LNCaP clone FGC (cell line): ENCODE results near the gene FOXL1.

Source experiments
- DNase-seq: peaks from one replicate; pipeline ENCODE4 v3.0.0-alpha.2; 2011; ENCODE audit warnings: low read depth
- H3K4me3 ChIP-seq: 2 replicates; pipeline ENCODE4 v1.5.1; 2011; ENCODE audit warnings: mild to moderate bottlenecking, low read depth, low read length, control low read depth
- TF ChIP-seq, protein P1 (sequence below): IDR thresholded peaks from 2 replicates; pipeline ENCODE4 v1.5.1; 2012; ENCODE audit warnings: mild to moderate bottlenecking; ENCODE audit not compliant: control insufficient read depth, insufficient read depth; ENCODE audit errors: extremely low read depth

Gene FOXL1

GRCh38 chr16:86567701-86568581, 10.4 kb upstream of the FOXL1 start:
- no peak for DNase-seq
- H3K4me3 ChIP-seq, result no peak overlapping the region
- TF ChIP-seq, protein P1, sequence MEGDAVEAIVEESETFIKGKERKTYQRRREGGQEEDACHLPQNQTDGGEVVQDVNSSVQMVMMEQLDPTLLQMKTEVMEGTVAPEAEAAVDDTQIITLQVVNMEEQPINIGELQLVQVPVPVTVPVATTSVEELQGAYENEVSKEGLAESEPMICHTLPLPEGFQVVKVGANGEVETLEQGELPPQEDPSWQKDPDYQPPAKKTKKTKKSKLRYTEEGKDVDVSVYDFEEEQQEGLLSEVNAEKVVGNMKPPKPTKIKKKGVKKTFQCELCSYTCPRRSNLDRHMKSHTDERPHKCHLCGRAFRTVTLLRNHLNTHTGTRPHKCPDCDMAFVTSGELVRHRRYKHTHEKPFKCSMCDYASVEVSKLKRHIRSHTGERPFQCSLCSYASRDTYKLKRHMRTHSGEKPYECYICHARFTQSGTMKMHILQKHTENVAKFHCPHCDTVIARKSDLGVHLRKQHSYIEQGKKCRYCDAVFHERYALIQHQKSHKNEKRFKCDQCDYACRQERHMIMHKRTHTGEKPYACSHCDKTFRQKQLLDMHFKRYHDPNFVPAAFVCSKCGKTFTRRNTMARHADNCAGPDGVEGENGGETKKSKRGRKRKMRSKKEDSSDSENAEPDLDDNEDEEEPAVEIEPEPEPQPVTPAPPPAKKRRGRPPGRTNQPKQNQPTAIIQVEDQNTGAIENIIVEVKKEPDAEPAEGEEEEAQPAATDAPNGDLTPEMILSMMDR, result no peak

GRCh38 chr16:86568677-86569623, 9.4 kb upstream of the FOXL1 start:
- DNase-seq, result no peak
- TF ChIP-seq, protein P1, result no peak
- H3K4me3 ChIP-seq, result no peak overlapping the region

- H3K4me3 ChIP-seq, result no peak overlapping the region
- TF ChIP-seq, protein P1, result no peak
- no peak for DNase-seq
These were observed 8.5 kb upstream of the FOXL1 start for GRCh38 chr16:86569701-86570447.

GRCh38 chr16:86570558-86571529, 7.5 kb upstream of the FOXL1 start:
- TF ChIP-seq, protein P1, result no peak
- DNase-seq, result no peak
- no peak overlapping the region for H3K4me3 ChIP-seq

- no peak overlapping the region for H3K4me3 ChIP-seq
- DNase-seq, result no peak
- TF ChIP-seq, protein P1, result no peak
These were observed 6.8 kb upstream of the FOXL1 start for GRCh38 chr16:86571530-86571915.

DNA sequence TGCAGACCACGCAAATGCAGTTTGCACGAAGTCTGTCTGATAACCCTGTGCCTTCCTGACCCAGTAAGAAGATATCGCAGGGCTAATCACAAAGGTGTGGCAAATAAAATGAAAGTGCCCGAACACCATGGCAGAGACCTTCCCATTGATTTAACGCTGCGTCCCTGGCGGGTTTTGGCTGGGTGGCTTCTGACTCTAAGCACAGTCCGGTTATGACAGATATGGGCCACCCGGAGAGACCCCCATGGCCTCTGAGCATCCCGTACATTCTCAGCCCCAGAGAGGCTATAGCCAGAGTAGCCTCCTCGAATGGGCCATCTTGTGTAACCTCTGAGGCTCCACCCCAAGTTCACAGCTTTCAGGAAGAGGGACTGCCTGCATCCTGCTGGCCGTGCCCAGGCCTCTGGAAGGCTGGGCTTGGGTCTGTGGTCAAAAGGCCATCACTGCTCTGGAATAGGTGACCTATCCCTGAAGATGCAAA, 6.3 kb upstream of the FOXL1 start:
- H3K4me3 ChIP-seq, result no peak overlapping the region
- no peak for DNase-seq
- TF ChIP-seq, protein P1, result no peak
